Mesendoderm (in vitro differentiated cells): Measurements from ENCODE around the gene TPSD1.
"Not testable (repeated sequence)": the region's sequence is repeated elsewhere in the genome, so short reads cannot be mapped to it uniquely, and the experiment has no call there.

Source experiments
- DNase-seq: peaks from one replicate; pipeline ENCODE4 v3.0.0; 2013
- H2AK5ac ChIP-seq: 2 replicates; pipeline ENCODE4 v1.6.1; 2013; ENCODE audit warnings: low read length, inconsistent platforms
- H2BK120ac ChIP-seq: 2 replicates; pipeline ENCODE4 v1.6.1; 2013; ENCODE audit warnings: low read depth, mild to moderate bottlenecking, low read length, moderate library complexity, mixed read lengths
- H2BK15ac ChIP-seq: replicated peaks from 2 replicates; pipeline ENCODE4 v1.6.1; 2013; ENCODE audit warnings: low read depth, mild to moderate bottlenecking, moderate library complexity
- H2BK5ac ChIP-seq: 2 replicates; pipeline ENCODE4 v1.6.1; 2013; ENCODE audit warnings: low read length, inconsistent platforms
- H3K18ac ChIP-seq: 2 replicates; pipeline ENCODE4 v1.6.1; 2013; ENCODE audit warnings: mild to moderate bottlenecking, low read length, mixed read lengths
- H3K23ac ChIP-seq: one replicate; pipeline ENCODE4 v1.6.1; 2013; ENCODE audit warnings: low read length
- H3K27ac ChIP-seq: 2 replicates; pipeline ENCODE4 v1.5.1; 2013; ENCODE audit warnings: low read depth, mild to moderate bottlenecking, inconsistent platforms, low read length, moderate library complexity
- H3K27me3 ChIP-seq: 2 replicates; pipeline ENCODE4 v1.6.1; 2013; ENCODE audit warnings: low read length, control low read depth, mild to moderate bottlenecking, inconsistent platforms; ENCODE audit not compliant: insufficient read depth, poor library complexity
- H3K36me3 ChIP-seq: 2 replicates; pipeline ENCODE4 v1.6.1; 2013; ENCODE audit warnings: low read length, inconsistent platforms; ENCODE audit not compliant: control insufficient read depth, insufficient read depth
- H3K4ac ChIP-seq: one replicate; pipeline ENCODE4 v1.6.1; 2013; ENCODE audit warnings: low read depth, mild to moderate bottlenecking, low read length, moderate library complexity
- H3K4me1 ChIP-seq: 2 replicates; pipeline ENCODE4 v1.6.1; 2013; ENCODE audit warnings: low read depth, low read length, inconsistent platforms; ENCODE audit not compliant: control insufficient read depth
- H3K4me2 ChIP-seq: 2 replicates; pipeline ENCODE4 v1.6.1; 2013; ENCODE audit warnings: low read length
- H3K4me3 ChIP-seq: 2 replicates; pipeline ENCODE4 v1.5.1; 2013; ENCODE audit warnings: mild to moderate bottlenecking, low read length
- H3K56ac ChIP-seq: one replicate; pipeline ENCODE4 v1.6.1; 2013; ENCODE audit warnings: low read length
- H3K79me1 ChIP-seq: 2 replicates; pipeline ENCODE4 v1.6.1; 2013; ENCODE audit warnings: low read length, inconsistent platforms
- H3K79me2 ChIP-seq: 2 replicates; pipeline ENCODE4 v1.6.1; 2013; ENCODE audit warnings: mild to moderate bottlenecking, low read length; ENCODE audit not compliant: control insufficient read depth, insufficient read depth
- H3K9ac ChIP-seq: 2 replicates; pipeline ENCODE4 v1.6.1; 2013; ENCODE audit warnings: low read length, inconsistent platforms
- H4K5ac ChIP-seq: one replicate; pipeline ENCODE4 v1.6.1; 2013; ENCODE audit warnings: low read length
- H4K8ac ChIP-seq: one replicate; pipeline ENCODE4 v1.6.1; 2013; ENCODE audit warnings: low read depth, mild to moderate bottlenecking, control low read depth, low read length, moderate library complexity
- WGBS: extraction: QIAGEN DNeasy Blood & Tissue Kit; methylation state at CpG from one replicate; pipeline ENCODE4 v1.1.7; 2013; ENCODE audit warnings: low lambda C conversion rate, missing lambda C conversion rate; ENCODE audit not compliant: insufficient coverage; ENCODE audit errors: extremely low coverage; 5-methylcytosine and 5-hydroxymethylcytosine counted together

TPSD1 gene

GRCh38 chr16:1247903-1248537 lies 7.8 kb upstream of the TPSD1 start:
- H2BK120ac ChIP-seq, H3K4ac ChIP-seq, H3K79me1 ChIP-seq, H2BK15ac ChIP-seq, H3K56ac ChIP-seq, H3K23ac ChIP-seq, H3K27me3 ChIP-seq, H2BK5ac ChIP-seq, H4K8ac ChIP-seq, H3K4me3 ChIP-seq, H3K4me2 ChIP-seq, H3K18ac ChIP-seq, H4K5ac ChIP-seq, H3K79me2 ChIP-seq, H2AK5ac ChIP-seq, H3K27ac ChIP-seq, H3K36me3 ChIP-seq, H3K9ac ChIP-seq, DNase-seq, H3K4me1 ChIP-seq: not testable (repeated sequence)
- no CpG with 5 or more reads among the region's 14 CpGs for WGBS

- not testable (repeated sequence) for H3K4me2 ChIP-seq, H3K9ac ChIP-seq, H2BK5ac ChIP-seq, H2AK5ac ChIP-seq, H3K56ac ChIP-seq, H3K79me1 ChIP-seq, H3K4ac ChIP-seq, H3K4me1 ChIP-seq, H4K5ac ChIP-seq, H2BK120ac ChIP-seq, H3K27me3 ChIP-seq, H3K79me2 ChIP-seq, DNase-seq, H3K23ac ChIP-seq, H3K4me3 ChIP-seq, H3K18ac ChIP-seq, H3K36me3 ChIP-seq, H4K8ac ChIP-seq, H3K27ac ChIP-seq, H2BK15ac ChIP-seq
- no CpG with 5 or more reads among the region's 43 CpGs for WGBS
Observed at GRCh38 chr16:1249031-1249755, 6.7 kb upstream of the TPSD1 start.

- H3K4me3 ChIP-seq, DNase-seq, H3K27ac ChIP-seq, H3K18ac ChIP-seq, H3K79me2 ChIP-seq, H3K79me1 ChIP-seq, H2BK15ac ChIP-seq, H3K56ac ChIP-seq, H3K9ac ChIP-seq, H3K36me3 ChIP-seq, H3K4ac ChIP-seq, H3K4me1 ChIP-seq, H4K8ac ChIP-seq, H2BK120ac ChIP-seq, H3K23ac ChIP-seq, H3K4me2 ChIP-seq, H4K5ac ChIP-seq, H2AK5ac ChIP-seq, H3K27me3 ChIP-seq, H2BK5ac ChIP-seq: not testable (repeated sequence)
- no CpG with 5 or more reads among the region's 47 CpGs for WGBS
Observed at GRCh38 chr16:1253701-1254364, 2.0 kb upstream of the TPSD1 start.

GRCh38 chr16:1254821-1255220 lies 1.0 kb upstream of the TPSD1 start:
- H3K27me3 ChIP-seq, H3K36me3 ChIP-seq, H3K4me1 ChIP-seq, H3K23ac ChIP-seq, H3K18ac ChIP-seq, H3K4me3 ChIP-seq, H2BK5ac ChIP-seq, H3K79me1 ChIP-seq, H2BK120ac ChIP-seq, H3K79me2 ChIP-seq, H4K8ac ChIP-seq, H4K5ac ChIP-seq, H3K56ac ChIP-seq, DNase-seq, H3K4ac ChIP-seq, H2AK5ac ChIP-seq, H3K27ac ChIP-seq, H3K9ac ChIP-seq, H2BK15ac ChIP-seq, H3K4me2 ChIP-seq: not testable (repeated sequence)
- WGBS: no CpG with 5 or more reads among the region's 3 CpGs

GRCh38 chr16:1256296-1256873 lies 516 bp downstream of the TPSD1 start:
- not testable (repeated sequence) for H3K36me3 ChIP-seq, H3K79me2 ChIP-seq, H2BK15ac ChIP-seq, H3K56ac ChIP-seq, H2AK5ac ChIP-seq, H2BK5ac ChIP-seq, H3K79me1 ChIP-seq, H3K23ac ChIP-seq, H3K9ac ChIP-seq, H3K4me2 ChIP-seq, H2BK120ac ChIP-seq, H3K27ac ChIP-seq, DNase-seq, H3K4me3 ChIP-seq, H3K4ac ChIP-seq, H4K8ac ChIP-seq, H3K4me1 ChIP-seq, H4K5ac ChIP-seq, H3K18ac ChIP-seq
- peaks cover 20% of the 10 kb centered on the region for H3K27me3 ChIP-seq
- WGBS: no CpG with 5 or more reads among the region's 23 CpGs
